ENCODE results near the gene FAM53C.

DNA sequence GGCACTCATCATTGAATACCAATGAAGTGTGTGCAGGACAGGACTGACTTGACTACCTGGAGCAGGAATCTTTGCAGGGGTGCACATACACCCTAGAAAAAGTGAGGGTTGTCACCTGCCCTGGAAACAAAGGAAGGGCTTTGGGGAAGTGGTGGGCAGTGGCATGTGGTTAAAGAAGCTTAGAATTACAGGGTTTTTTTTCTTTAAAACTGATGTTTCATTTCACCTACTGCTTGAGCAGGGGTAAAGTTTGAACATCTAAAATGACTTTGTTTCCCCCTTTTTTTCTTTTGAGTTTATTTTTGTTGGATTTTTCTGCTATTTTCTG is 12.5 kb downstream of the FAM53C start:
- no peak for TF ChIP-seq POLR2A (IDR thresholded peaks at IDR 0.05)
- TF ChIP-seq, protein P1, sequence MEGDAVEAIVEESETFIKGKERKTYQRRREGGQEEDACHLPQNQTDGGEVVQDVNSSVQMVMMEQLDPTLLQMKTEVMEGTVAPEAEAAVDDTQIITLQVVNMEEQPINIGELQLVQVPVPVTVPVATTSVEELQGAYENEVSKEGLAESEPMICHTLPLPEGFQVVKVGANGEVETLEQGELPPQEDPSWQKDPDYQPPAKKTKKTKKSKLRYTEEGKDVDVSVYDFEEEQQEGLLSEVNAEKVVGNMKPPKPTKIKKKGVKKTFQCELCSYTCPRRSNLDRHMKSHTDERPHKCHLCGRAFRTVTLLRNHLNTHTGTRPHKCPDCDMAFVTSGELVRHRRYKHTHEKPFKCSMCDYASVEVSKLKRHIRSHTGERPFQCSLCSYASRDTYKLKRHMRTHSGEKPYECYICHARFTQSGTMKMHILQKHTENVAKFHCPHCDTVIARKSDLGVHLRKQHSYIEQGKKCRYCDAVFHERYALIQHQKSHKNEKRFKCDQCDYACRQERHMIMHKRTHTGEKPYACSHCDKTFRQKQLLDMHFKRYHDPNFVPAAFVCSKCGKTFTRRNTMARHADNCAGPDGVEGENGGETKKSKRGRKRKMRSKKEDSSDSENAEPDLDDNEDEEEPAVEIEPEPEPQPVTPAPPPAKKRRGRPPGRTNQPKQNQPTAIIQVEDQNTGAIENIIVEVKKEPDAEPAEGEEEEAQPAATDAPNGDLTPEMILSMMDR (IDR thresholded peaks at IDR 0.05) = no peak

Measured in esophagus squamous epithelium (tissue), 4 donors.